ENCODE results near the gene NUP43. TPM values are rescaled to one million over a fixed set of nuclear protein-coding genes. Genes with fewer than 3 reads are reported as not detected.

NUP43 gene
- total and polyA plus RNA-seq, 10 of the 15 experiments (the other 5 are each of a cell fraction or from before 2014, with no cell fraction given), result 8.9 to 54.2 (median 27.7) TPM

DNA sequence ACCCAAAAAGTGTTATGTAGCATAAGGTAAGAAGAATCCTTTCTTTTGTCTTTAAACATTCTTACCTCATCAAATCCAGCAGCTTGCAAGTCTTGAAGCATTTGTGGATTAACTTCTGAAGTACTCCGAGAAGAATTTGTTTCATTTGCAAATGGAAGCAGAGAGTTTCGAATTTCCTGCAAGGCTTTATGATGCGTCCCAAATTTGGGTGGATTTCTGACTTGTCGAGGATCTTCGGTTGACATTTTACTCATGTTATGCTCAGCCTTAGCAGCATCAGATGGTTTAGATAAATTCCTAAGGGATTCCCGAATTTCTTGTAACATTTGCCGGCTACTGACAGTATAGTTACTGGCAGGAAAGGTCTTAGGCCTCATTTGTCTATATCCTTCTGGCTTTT, 44.6 kb downstream of the NUP43 start:
- H3K9ac ChIP-seq (ENCODE audit: control insufficient read depth, insufficient read depth, low read length), result no peak overlapping the region
- no peaks in the 10 kb centered on the region for H3K9me3 ChIP-seq (replicated peaks; ENCODE audit: control insufficient read depth, insufficient read depth, low read length)
- no peak overlapping the region for H3K4me3 ChIP-seq
- ATAC-seq (no peak), DNase-seq (ENCODE audit: low read depth, low spot score) (no peak), FAIRE-seq (no peak)
- H3K36me3 ChIP-seq (ENCODE audit: control insufficient read depth in 2 of 2, insufficient read depth in 2 of 2, low read length in 1 of 2), result peaks cover 2 to 16% of the 10 kb centered on the region in 2 experiments; a peak in 3 of 4 replicates
- no peaks in the 10 kb centered on the region for H4K20me1 ChIP-seq (ENCODE audit: control insufficient read depth, insufficient read depth)
- ChIA-PET CTCF (interaction anchor here (1.6 to 3.6 kb wide), 2 partner anchors 9 to 16 kb away, joined by 4 to 9 read pairs; no protein-coding TSS in a partner anchor), RAD21 (ENCODE audit: unreplicated experiment) (no interaction called here), SMC1A (ENCODE audit: uncharacterized antibody, unreplicated experiment) (no interaction called here), POLR2A (no interaction called here)
- H3K27me3 ChIP-seq (replicated peaks in 1 of 2; ENCODE audit: control insufficient read depth in 2 of 2, insufficient read depth in 2 of 2, low read length in 1 of 2), result no peaks in the 10 kb centered on the region
- peaks cover 70% of the 10 kb centered on the region for H3K79me2 ChIP-seq (ENCODE audit: control insufficient read depth, insufficient read depth, low read length)
- H3K4me1 ChIP-seq (ENCODE audit: control insufficient read depth, insufficient read depth, low read length), result no peaks in the 10 kb centered on the region
- WGBS (ENCODE audit: insufficient coverage, insufficient replicate concordance, low lambda C conversion rate, missing lambda C conversion rate), result 97% methylated on average over 7 of the region's 7 CpGs
- no peak overlapping the region for H2AFZ ChIP-seq (ENCODE audit: control insufficient read depth, low read depth, low read length)
- H3K4me2 ChIP-seq (ENCODE audit: control insufficient read depth, insufficient read depth), result no peak overlapping the region
- no peak overlapping the region for H3K27ac ChIP-seq (ENCODE audit: control insufficient read depth, insufficient read depth)
- TF ChIP-seq, protein P1, sequence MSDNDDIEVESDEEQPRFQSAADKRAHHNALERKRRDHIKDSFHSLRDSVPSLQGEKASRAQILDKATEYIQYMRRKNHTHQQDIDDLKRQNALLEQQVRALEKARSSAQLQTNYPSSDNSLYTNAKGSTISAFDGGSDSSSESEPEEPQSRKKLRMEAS (IDR thresholded peaks at IDR 0.05; ENCODE audit: low read depth, low read length), result no peak
- TF ChIP-seq LARP7 (IDR thresholded peaks at IDR 0.05) (no peak), MYB (IDR thresholded peaks at IDR 0.05; ENCODE audit: borderline replicate concordance, low read depth, low read length) (no peak), TBL1XR1 (IDR thresholded peaks at IDR 0.05; ENCODE audit: low read depth, low read length) (no peak)
- BruUV-seq (replicated peaks), result no TSS peak
- intact Hi-C loops (cut with micrococcal nuclease; ENCODE audit: unreplicated experiment), result loop anchor here (5.0 kb wide), 1 partner anchor 134 kb away; the partner anchor contains the start of gene GINM1
- in situ Hi-C loops (cut with MboI), result no loop called here

DNA sequence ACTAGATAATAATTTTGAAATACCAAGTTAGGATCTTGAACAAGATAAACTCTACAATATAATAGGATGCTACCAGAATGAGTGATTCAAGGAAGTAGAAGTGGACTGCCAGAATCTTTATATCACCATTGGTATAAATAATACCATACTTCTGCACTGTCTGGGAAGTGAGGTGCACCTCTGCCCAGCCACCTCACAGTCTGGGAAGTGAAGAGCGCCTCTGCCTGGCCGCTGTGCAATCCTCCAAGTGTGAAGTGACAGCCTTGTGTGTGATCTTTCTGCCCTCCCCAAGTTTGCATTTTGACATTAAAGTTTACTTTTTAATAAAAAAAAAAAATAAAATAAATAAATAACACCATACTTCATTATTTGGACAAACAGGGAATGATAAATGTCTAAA, 47.2 kb downstream of the NUP43 start:
- no peaks in the 10 kb centered on the region for H3K9me3 ChIP-seq (replicated peaks; ENCODE audit: control insufficient read depth, insufficient read depth, low read length)
- no peak for DNase-seq (ENCODE audit: low read depth, low spot score)
- ChIA-PET SMC1A (ENCODE audit: uncharacterized antibody, unreplicated experiment) (interaction anchor here (1.6 to 1.8 kb wide), 2 partner anchors 14 to 39 kb away, joined by 3 to 6 read pairs; no protein-coding TSS in a partner anchor), POLR2A (no interaction called here), CTCF (interaction anchor here (0.7 kb wide), 1 partner anchor 18 kb away, joined by 5 read pairs; the partner anchor contains the start of gene LATS1), RAD21 (ENCODE audit: unreplicated experiment) (interaction anchor here (0.6 kb wide), 1 partner anchor 349 kb away, joined by 3 read pairs; no protein-coding TSS in a partner anchor)
- in situ Hi-C loops (cut with MboI), result no loop called here
- no peak overlapping the region for H3K4me2 ChIP-seq (ENCODE audit: control insufficient read depth, insufficient read depth)
- no peak overlapping the region for H3K4me3 ChIP-seq
- no peak overlapping the region for H3K9ac ChIP-seq (ENCODE audit: control insufficient read depth, insufficient read depth, low read length)
- BruUV-seq (replicated peaks), result no TSS peak
- H3K36me3 ChIP-seq (ENCODE audit: control insufficient read depth in 2 of 2, insufficient read depth in 2 of 2, low read length in 1 of 2), result peaks cover 2 to 16% of the 10 kb centered on the region in 2 experiments; a peak in 3 of 4 replicates
- peaks cover 52% of the 10 kb centered on the region for H3K79me2 ChIP-seq (ENCODE audit: control insufficient read depth, insufficient read depth, low read length)
- no peaks in the 10 kb centered on the region for H3K27me3 ChIP-seq (replicated peaks in 1 of 2; ENCODE audit: control insufficient read depth in 2 of 2, insufficient read depth in 2 of 2, low read length in 1 of 2)
- TF ChIP-seq NR2C1 (IDR thresholded peaks at IDR 0.05), result no peak
- TF ChIP-seq YBX1 (IDR thresholded peaks at IDR 0.05), result no peak
- no peak for TF ChIP-seq SPI1 (IDR thresholded peaks at IDR 0.05; ENCODE audit: borderline replicate concordance, insufficient read depth, low read depth, low read length)
- TF ChIP-seq ZNF622 (IDR thresholded peaks at IDR 0.05), result no peak
- no peak for TF ChIP-seq SMAD1 (IDR thresholded peaks at IDR 0.05; ENCODE audit: low read depth, partially characterized antibody)
- TF ChIP-seq, protein P2, sequence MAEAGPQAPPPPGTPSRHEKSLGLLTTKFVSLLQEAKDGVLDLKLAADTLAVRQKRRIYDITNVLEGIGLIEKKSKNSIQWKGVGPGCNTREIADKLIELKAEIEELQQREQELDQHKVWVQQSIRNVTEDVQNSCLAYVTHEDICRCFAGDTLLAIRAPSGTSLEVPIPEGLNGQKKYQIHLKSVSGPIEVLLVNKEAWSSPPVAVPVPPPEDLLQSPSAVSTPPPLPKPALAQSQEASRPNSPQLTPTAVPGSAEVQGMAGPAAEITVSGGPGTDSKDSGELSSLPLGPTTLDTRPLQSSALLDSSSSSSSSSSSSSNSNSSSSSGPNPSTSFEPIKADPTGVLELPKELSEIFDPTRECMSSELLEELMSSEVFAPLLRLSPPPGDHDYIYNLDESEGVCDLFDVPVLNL (IDR thresholded peaks at IDR 0.05; ENCODE audit: low read depth, low read length), result no peak
- no peak for TF ChIP-seq CHD1 (IDR thresholded peaks at IDR 0.05; ENCODE audit: low read depth, low read length)
- TF ChIP-seq, protein P3, sequence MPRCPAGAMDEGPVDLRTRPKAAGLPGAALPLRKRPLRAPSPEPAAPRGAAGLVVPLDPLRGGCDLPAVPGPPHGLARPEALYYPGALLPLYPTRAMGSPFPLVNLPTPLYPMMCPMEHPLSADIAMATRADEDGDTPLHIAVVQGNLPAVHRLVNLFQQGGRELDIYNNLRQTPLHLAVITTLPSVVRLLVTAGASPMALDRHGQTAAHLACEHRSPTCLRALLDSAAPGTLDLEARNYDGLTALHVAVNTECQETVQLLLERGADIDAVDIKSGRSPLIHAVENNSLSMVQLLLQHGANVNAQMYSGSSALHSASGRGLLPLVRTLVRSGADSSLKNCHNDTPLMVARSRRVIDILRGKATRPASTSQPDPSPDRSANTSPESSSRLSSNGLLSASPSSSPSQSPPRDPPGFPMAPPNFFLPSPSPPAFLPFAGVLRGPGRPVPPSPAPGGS (IDR thresholded peaks at IDR 0.05; ENCODE audit: borderline replicate concordance, insufficient read depth, low read depth, low read length, poor library complexity, severe bottlenecking), result no peak
- intact Hi-C loops (cut with micrococcal nuclease; ENCODE audit: unreplicated experiment), result no loop called here
- ATAC-seq, result no peak
- no peak overlapping the region for H3K27ac ChIP-seq (ENCODE audit: control insufficient read depth, insufficient read depth)
- H3K4me1 ChIP-seq (ENCODE audit: control insufficient read depth, insufficient read depth, low read length), result no peaks in the 10 kb centered on the region
- H4K20me1 ChIP-seq (ENCODE audit: control insufficient read depth, insufficient read depth), result no peaks in the 10 kb centered on the region
- H2AFZ ChIP-seq (ENCODE audit: control insufficient read depth, low read depth, low read length), result no peak overlapping the region
- no peak for FAIRE-seq
- 100% methylated on average over 2 of the region's 2 CpGs for WGBS (ENCODE audit: insufficient coverage, insufficient replicate concordance, low lambda C conversion rate, missing lambda C conversion rate)

Data from GM12878 (cell line).